Measurements from ENCODE around the gene PGLYRP2.
"Not testable (repeated sequence)": the region's sequence is repeated elsewhere in the genome, so short reads cannot be mapped to it uniquely, and the experiment has no call there.

Gene PGLYRP2

DNA sequence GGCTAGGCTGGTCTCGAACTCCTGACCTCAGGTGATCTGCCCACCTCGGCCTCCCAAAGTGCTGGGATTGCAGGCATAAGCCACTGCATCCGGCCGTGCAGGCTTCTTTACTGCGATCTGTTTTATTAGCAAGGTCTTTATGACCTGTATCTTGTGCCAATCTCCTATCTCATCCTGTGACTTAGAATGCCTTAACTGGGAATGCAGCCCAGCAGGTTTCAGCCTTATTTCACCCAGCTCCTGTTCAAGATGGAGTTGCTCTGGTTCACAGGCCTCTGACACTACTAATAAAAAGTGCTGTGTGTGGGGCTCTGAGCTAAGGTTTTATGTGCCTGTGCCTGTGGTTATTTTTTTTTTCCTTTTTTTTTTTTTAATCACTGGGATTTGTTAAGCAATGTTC lies 6.5 kb upstream of the PGLYRP2 start:
- DNase-seq, result not testable (repeated sequence)

DNA sequence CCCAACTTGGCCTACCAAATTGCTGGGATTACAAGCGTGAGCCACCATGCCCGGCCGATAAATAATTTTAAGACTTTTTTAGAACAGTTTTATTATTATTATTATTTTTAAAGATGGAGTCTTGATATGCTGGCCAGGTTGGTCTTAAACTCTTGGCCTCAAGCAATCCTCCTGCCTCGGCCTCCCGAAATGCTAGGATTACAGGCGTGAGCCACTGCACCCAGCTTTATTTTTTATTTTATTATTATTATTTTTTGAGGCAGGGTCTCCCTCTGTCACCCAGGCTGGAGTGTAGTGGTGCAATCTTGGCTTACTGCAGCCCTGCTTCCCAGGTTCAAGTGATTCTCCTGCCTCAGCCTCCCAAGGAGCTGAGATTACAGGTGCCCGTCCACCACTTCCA lies 1.7 kb upstream of the PGLYRP2 start:
- not testable (repeated sequence) for DNase-seq

DNA sequence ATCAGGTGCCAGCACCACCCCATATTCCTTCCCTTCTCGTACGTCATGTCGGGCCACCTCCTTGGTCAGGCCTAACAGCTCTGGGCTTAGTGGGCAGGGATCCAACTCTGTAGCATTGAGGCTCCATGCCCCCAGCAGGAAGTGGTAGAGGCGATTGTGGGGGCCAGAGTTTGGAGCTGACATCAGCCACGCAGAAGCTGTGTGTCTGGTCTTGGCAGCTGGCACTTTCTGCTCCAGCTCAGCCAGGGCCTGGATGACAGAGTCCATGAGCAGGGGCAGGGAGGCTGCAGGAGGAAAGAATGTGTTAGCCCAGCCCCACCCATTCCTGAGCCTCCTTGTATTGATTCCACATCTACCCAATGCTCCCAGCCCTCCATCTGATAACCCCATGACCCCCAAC lies 3.0 kb downstream of the PGLYRP2 start:
- DNase-seq, result no peak

DNA sequence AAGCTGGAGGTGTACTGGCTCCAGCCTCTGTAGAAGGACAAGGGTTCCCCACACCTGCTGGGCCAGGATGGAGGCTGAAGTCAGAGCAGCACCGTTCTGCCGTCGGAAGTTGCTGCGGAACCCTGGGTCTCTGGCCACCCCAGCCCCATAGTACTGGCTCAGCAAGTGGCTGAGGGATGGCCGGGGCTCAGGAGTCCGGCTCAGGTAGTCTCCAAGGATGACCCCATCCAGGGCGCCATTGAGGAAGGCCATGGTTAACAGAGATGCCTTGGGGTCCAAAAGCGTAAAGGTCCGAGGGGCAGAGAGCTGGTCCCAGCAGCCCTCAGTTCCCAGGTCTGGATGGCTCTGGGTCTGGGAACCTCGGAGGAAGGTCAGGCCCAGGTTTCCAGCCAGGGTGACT lies 3.7 kb downstream of the PGLYRP2 start:
- no peak for DNase-seq

DNA sequence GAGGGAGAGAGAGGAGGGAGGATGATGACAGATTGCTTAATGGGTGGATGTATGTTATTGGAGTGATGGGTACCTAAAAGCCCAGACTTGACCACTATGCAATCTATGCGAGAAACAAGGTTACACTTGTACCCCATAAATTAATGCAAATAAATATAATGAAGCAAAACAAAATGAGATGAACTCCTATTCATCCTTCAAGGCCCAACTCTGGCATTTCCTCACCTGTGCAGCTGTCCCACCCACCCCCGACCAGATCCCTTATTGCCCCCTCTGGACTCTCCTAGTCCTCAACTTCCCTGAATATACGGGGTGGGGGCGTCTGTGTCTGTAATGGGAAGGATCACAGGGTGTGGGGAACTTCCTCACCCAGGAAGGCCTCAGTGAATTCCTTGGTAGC lies 4.1 kb downstream of the PGLYRP2 start:
- no peak for DNase-seq

DNA sequence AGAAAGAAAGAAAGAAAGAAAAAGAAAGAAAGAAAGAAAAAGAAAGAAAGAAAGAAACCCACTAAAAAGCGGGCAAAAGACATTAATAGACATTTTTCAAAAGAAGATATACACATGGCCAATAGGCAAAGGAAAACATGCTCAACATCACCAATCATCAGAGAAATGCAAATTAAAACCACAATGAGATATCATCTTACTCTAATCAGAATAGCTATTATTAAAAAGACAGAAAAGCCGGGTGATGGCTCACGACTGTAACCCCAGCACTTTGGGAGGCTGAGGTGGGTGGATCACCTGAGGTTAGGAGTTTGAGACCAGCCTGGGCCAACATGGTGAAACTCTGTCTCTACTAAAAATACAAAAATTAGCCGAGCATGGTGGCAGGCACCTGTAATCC lies 5.5 kb downstream of the PGLYRP2 start:
- DNase-seq, result not testable (repeated sequence)

DNA sequence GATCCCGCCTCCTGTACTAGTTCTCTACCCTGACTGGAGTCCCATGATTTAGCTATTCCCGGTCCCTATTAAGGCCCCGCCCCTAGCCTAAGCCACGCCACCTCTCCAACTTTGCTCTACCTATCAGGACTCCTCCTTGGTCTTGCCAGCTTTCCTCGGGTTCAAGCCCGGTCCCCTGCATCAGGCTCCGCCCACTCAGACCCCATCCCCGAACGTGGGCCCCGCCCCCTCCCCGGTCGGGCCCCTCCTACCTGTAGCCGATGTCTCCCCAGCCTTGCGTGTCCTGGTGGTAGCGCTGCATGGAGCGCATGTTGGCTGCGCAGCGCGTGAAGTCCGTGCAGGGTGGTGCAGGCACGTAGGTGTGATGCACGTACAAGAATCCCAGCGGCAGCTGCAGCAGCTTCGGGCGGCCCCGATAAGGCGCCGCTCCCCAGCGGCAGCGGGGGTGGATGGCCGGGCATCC lies 7.6 kb downstream of the PGLYRP2 start:
- no peak for DNase-seq

DNA sequence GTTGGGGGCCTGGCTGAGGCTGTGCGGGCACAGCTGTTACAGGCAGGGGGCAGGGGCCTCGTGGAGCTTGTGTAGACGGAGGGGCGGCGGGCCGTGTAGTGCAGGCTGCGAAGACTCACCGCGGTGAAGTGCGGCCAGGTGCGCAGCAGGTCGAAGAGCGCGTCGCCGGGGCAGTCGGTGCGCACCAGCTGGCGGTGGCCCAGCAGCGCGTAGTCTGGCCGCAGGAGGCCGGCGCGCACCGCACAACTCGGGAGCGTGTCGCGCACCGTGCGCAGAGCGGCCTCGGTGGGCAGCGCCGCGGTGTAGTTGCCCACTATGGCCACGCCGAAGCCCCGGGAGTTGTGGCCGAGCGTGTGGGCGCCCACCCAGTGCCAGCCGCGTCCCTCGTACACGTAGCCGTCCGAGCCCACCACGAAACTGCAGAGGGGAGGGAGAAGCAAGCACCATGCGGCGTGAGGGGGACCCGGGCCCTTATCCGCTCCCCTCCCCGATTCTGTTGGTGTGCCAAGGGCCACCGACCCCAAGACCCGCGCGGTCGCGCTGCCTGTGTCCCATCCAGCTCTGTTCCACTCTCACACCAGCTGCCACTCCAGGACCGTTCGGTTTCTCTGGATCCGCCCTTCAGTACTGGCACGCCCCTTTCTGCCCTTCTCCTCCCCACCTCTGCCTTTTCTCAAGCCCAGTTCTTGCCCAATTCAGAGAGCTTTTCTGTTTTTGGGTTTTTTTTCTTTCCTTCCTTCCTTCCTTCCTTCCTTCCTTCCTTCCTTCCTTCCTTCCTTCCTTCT lies 9.6 kb downstream of the PGLYRP2 start:
- peak in 1 of 2 experiments; percentile 54 for DNase-seq

DNA sequence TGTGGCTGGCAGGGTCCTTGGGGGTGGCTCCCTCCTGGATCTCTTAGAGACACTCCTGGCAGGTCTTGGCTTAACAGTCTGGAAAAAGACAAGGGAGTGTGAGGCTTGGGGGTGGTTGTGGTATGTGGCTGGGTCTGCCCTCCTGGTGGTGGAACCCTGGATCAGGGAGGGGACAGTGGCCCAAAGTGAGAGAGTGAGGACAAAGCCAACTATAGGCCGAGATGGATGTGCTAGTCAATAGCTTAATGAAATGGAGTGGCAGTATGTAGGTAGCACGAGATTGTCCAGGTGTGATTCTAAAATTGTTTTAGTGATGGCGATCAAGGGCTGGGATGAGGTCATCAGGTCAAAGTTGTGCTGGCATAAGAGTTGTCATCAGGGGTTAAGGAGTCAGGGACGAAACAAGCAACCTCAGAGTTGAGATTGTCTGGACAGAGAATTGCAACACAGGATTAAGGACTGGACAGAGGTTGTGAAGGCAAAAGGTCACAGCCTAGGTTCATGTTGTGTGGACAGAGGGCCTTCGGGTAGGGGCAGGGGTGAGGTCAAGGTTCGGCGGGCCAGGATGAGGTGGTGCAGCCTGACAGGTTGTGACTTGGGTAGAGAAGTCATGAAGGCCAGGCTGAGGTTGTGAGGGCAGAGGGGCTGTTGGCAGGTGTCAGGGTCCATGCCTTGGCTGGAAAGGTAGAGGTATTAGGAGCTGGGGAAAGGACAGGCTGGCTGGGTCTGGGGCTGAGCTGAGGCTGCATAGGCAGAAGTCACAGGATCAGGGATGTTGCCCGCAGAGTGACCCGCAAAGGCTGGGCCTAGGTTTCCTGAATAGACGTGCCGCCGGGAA lies 10.4 kb downstream of the PGLYRP2 start:
- DNase-seq, result no peak

DNA sequence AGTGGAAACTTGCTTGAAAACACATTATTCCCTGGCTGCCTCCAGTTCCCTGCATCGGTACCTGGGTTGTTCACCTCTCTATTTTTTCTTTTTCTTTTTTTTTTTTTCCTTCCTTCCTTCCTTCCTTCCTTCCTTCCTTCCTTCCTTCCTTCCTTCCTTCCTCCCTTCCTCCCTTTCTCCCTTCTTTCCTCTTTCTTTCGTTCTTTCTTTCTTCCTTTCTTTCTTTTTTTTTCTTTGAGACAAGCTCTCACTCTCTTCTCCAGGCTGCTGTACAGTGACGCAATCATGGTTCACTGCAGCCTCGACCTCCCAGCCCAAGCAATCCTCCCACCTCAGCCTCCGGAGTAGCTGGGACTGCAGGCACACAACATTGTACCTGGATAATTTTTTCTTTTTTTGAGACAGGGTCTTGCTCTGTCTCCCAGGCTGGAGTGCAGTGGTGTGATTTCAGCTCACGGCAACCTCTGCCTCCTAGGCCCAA lies 11.5 kb downstream of the PGLYRP2 start:
- DNase-seq, result no peak

DNA sequence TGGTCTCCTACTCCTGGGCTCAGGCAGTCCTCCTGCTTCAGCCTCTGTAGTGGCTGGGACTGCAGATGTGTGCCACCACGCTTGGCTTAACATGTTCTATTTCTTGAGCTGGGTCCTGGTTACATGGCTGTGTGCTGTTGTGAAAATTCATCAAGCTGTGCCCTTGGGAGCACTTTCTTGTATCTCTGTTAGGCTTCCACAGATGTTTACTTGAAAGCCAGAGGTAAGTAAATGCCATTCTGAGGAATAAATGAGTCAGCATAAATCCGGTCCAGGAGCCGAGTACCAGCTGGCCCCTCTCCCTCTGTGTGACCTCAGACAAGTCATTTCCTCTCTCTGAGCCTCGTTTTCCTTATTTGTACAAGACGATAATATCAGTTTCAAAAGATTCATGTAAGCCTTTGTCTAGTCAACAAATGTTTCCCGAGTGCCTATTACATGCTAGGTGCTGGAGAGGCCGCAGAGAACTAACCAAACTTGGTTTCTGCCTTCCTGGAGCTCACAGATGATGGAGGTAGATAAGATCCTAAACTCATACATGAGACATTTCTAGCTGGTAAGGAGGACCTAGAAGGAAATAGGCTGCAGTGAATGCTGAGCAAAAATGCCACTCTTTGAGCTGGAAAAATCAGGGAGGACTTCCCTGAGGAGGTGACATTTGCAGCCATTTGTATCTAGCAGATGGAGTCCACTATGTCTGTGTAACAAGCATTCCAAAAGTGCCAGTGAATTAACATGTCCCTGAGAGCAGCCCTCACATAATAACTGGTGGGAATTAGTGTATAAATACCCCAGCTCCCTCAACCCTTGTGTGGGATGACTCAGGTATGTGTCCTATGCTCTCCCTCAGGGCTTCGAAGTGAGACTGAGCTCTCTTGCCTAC lies 12.2 kb downstream of the PGLYRP2 start:
- DNase-seq, result peak; percentile 58 to 71

DNA sequence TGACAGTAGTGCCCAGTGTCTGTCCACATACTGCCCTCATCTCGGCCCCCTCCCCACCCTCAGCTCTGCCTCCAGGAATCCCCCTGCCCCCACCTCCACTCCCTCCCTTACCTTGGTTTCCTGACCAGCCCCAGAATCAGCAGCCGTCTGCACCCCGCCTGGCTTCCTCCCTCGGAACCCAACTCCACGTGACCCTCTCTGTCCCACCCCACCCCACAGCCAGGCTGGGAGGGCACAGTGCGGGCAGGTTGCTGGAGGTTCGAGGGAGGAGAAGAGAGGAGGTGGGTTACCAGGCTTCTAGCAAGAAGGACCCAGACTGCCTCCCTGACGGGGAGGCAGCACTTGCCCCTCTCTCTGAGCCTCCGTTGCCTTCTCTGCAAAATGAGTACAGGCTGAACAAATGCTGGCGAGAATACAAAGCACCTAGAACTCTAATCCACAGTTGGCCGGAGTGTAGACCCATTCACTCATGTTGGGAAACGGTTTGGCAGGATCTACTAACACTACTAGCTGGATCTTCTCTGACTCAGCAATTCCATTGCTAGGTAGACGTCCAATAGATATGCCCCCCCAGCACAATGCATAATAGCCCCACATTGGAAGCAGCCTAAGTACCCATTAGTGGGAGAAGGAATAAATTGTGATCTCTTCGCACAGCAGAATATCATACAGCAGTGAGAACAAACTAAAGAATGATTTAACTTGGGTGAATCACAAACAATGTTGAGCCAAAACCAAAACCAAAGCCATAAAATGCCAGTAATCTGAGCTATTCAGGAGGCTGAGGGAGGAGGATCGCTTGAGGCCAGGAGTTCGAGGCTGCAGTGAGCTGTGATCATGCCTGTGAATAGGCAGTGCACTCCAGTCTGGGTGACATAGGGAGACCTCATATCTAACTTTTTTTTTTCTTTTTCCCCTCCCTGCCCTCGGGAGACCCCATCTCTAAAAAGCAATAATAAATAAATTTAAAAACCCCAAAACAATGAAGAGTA lies 14.6 kb downstream of the PGLYRP2 start, which contains the start of gene RASAL3:
Gene RASAL3, minus strand, starts transcription at position 151 of the 992 bp plus-strand sequence. CDS start 186 bp downstream, outside the sequence.
- peak; percentile 76 to 80 for DNase-seq

DNA sequence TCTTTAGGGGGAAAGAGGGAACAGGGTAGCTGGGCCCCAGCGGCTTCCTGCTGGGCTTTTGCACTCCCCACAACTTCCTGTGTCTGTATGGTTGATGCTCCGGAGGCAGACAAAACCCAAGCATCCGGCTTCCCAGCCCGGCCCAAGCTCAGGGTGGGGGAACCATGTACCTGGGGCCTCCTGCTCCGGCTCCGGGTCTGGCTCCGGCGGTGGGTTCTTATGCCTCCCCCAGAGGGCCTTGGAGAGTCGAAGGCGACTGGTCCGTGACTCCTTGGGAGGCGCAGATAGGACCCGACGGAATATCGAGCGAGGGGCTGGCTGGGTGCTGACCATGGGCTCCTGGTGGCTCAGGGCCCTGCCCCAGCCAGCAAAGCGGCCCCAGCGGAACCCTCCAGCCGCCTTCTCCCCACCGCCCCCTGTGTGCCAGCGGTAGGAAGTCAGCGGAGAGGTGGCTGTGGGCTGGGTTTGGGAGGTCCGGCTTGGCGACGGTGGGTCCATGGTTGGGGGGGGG lies 15.4 kb downstream of the PGLYRP2 start:
- peak; percentile 83 to 85 for DNase-seq

DNA sequence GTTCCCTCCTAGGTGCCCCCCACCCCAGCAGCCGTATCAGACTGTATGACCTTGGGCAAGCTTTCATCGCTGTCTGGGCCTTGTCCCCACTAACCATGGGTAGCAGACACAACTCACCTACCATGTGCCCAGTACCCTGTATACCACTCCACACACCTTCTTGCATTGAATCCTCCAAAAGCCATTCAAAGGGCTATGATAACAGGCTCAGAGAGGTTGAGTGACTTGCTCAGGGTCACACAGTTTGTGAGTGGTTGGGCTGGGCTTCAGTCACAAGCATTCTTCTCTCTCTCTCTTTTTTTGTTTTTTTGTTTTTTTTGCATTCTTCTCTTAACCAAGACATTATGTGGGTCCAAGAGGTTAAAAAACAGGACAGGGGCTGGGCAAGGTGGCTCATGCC lies 17.6 kb downstream of the PGLYRP2 start:
- DNase-seq, result no peak

DNA sequence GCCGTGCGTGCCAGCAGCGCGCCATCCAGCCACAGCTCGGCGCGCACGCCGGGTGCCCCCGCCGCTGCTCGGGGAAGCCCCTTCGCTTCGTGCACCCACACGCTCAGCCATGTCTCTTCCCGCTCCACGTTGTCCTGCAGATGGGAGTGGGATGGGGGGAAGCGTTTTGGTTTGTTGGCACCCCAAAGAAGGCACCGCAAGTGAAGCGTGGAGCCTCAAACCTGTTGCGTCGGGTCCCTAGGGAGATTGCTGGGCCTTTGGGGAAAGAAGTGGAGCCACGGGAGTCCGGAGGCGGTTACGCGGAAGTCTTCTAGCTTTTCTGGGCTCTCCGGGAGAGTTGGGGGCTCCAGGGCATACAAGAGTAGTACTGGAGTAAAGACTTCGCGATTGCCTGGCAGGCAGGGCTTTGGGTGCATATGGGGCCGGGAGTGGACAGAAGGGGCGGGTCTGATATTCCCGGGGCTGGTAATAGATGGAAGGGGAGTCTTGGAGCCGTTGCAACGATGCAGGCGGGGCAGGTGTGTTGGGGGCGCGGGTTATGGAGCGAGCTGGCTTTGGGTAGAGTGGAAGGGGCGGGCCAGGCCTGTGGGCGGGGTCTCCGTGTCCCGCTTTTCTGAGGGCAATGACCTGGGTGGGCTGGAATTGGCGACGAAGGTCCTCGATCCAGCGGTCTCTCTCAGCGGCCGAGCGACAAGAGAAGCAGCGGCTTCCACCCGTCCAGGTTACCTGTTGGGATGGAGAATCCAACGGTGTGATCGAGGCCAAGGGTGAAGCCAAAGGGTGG lies 21.4 kb downstream of the PGLYRP2 start:
- no peak for DNase-seq

DNA sequence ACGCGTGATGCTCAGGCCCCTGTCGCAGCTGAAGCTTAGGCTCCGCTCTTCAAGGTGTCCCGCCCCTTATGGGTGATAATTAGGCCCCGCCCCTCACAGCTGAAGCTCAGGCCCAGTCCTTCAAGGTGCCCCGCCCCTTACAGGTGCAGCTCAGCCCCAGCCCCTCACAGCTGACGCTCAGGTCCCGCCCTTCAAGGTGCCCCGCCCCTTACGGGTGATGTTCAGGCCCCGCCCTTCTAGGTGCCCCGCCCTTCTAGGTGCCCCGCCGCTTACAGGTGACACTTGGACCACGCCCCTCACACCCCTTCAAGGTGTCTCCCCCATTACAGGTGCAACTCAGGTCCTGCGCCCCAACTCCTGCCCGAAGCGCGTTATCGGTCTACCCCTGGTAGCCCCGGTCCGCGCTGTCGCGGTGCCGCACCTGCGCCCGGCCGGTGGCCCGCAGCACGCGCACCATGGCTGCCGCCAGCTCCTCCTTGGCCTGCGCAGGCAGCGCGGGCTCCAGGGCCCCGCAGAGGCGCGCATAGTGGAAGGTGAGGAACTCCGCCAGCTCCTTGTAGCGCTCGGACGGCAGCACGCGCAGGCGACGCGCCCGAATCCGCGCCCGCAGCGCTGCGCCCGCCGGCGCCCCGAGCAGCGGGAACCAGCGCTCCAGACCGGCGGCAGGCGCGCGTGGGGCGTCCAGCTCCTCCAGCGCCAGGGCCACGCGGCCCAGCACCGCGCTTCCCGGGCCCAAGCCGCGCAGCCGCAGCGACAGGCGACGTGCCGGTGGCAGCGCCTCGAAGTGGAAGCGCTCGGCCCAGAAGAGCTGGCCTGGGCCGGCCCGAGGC lies 22.2 kb downstream of the PGLYRP2 start:
- peak in 1 of 2 experiments; percentile 48 for DNase-seq

DNA sequence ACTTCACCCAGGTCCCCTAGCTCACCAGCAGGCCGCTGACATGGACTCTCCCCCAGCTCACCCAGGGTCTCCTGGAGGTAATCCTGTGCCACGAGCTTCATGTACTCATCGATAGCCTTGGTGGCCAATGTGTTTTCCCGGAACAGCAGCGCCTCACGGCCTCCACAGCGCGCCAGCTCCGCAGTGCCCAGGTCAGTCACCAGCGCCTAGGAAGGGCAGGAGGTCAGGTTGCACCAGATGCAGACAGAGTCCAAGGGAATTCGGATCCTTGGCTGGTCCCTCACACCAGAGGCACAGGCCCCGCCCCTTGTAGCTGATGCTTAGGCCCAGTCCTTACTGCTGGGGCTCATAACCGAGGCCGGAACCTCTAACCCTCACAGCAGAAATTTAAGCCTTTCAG lies 22.9 kb downstream of the PGLYRP2 start:
- no peak for DNase-seq

DNA sequence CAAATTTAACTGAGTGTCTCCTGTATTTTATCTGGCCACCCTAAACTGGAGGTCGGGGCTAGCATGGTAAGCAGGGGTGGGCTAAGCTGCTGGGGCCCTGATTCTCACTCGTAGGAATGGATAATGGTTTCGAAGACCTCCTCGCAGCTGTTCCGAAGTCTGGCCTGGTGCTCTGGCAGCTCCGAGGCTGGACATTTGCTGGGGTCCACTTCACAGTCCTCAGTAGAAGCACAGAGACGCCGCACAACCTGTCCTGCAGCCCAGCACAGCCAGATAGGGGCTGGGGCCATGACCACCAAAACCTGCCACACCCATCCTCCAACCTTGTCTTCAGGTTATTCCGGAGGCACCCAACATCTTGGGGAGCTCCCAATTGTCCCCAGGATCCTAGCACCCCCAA lies 23.3 kb downstream of the PGLYRP2 start:
- DNase-seq, result no peak
